ENCODE measurements around the gene ST3GAL3. TPM values are rescaled to one million over a fixed set of nuclear protein-coding genes. Genes with fewer than 3 reads are reported as not detected.

Gene ST3GAL3
- total and polyA plus RNA-seq, 2 of the 13 experiments (the other 11 are each of a cell fraction or from before 2014, with no cell fraction given): 5.1 to 8.1 TPM

DNA sequence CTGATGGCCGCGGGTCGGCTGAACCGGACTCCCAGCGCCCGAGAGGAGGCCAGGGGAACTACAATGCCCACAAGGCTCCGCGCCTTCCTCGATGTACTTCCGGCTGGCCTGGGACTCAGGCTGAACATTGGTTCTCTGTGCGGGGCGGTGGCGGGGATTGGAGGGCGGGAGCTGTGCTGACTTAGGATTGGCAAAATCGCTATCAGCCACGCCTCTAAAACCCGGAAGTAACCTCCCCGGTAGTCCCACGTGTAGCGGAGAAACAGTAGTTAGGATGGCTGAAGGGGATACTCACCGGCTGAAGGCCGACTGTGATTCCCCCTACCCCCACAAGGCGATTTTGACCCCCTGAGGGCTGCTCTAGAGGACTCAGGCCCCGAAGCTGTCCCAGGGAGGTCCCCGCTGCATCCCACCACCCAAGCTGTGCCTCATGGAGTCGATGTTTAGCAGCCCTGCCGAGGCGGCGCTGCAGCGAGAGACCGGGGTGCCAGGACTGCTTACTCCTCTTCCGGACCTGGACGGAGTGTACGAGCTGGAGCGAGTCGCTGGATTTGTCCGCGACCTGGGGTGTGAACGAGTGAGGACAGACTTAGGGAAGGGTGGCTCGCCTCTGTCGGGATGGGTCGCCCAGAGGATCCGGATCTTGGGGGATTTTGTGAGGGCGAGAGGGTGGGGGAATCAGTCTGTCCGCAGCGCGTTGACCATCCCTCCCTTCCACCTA, 262.6 kb downstream of the ST3GAL3 start, which contains the start of gene DPH2 (continued):
- TF ChIP-seq NRL (CRISPR knock-in tag; IDR thresholded peaks at IDR 0.05; ENCODE audit: borderline replicate concordance) (0 out of 2 replicates have a peak, but pooled peaks have one; percentile 63), HOXA7 (CRISPR knock-in tag; IDR thresholded peaks at IDR 0.05) (no peak), KLF15 (CRISPR knock-in tag; IDR thresholded peaks at IDR 0.05; ENCODE audit: borderline replicate concordance) (no peak), ZNF549 (CRISPR knock-in tag; IDR thresholded peaks at IDR 0.05) (no peak), CAMTA2 (CRISPR knock-in tag; IDR thresholded peaks at IDR 0.05; ENCODE audit: borderline replicate concordance) (no peak), JUNB (CRISPR knock-in tag; IDR thresholded peaks at IDR 0.05; ENCODE audit: borderline replicate concordance) (no peak), AHR (CRISPR knock-in tag; IDR thresholded peaks at IDR 0.05) (no peak), ZEB1 (IDR thresholded peaks at IDR 0.05; ENCODE audit: insufficient replicate concordance, low read depth) (no peak), CREM (IDR thresholded peaks at IDR 0.05) (peak; percentile 91), CREM (CRISPR knock-in tag; IDR thresholded peaks at IDR 0.05) (no peak), ZNF496 (CRISPR knock-in tag; IDR thresholded peaks at IDR 0.05; ENCODE audit: insufficient replicate concordance) (no peak), NR2F6 (IDR thresholded peaks at IDR 0.05) (no peak), NR2F6 (CRISPR knock-in tag; IDR thresholded peaks at IDR 0.05) (no peak), KAT8 (CRISPR knock-in tag; IDR thresholded peaks at IDR 0.05) (peak; percentile 84), ZNF713 (CRISPR knock-in tag; IDR thresholded peaks at IDR 0.05) (no peak)
- TF ChIP-seq, protein P1, sequence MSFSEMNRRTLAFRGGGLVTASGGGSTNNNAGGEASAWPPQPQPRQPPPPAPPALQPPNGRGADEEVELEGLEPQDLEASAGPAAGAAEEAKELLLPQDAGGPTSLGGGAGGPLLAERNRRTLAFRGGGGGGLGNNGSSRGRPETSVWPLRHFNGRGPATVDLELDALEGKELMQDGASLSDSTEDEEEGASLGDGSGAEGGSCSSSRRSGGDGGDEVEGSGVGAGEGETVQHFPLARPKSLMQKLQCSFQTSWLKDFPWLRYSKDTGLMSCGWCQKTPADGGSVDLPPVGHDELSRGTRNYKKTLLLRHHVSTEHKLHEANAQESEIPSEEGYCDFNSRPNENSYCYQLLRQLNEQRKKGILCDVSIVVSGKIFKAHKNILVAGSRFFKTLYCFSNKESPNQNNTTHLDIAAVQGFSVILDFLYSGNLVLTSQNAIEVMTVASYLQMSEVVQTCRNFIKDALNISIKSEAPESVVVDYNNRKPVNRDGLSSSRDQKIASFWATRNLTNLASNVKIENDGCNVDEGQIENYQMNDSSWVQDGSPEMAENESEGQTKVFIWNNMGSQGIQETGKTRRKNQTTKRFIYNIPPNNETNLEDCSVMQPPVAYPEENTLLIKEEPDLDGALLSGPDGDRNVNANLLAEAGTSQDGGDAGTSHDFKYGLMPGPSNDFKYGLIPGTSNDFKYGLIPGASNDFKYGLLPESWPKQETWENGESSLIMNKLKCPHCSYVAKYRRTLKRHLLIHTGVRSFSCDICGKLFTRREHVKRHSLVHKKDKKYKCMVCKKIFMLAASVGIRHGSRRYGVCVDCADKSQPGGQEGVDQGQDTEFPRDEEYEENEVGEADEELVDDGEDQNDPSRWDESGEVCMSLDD (CRISPR knock-in tag; IDR thresholded peaks at IDR 0.05; ENCODE audit: borderline replicate concordance): no peak
- TF ChIP-seq, protein P2, sequence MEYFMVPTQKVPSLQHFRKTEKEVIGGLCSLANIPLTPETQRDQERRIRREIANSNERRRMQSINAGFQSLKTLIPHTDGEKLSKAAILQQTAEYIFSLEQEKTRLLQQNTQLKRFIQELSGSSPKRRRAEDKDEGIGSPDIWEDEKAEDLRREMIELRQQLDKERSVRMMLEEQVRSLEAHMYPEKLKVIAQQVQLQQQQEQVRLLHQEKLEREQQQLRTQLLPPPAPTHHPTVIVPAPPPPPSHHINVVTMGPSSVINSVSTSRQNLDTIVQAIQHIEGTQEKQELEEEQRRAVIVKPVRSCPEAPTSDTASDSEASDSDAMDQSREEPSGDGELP (IDR thresholded peaks at IDR 0.05; ENCODE audit: borderline replicate concordance, low read depth): no peak
- TF ChIP-seq, protein P3, sequence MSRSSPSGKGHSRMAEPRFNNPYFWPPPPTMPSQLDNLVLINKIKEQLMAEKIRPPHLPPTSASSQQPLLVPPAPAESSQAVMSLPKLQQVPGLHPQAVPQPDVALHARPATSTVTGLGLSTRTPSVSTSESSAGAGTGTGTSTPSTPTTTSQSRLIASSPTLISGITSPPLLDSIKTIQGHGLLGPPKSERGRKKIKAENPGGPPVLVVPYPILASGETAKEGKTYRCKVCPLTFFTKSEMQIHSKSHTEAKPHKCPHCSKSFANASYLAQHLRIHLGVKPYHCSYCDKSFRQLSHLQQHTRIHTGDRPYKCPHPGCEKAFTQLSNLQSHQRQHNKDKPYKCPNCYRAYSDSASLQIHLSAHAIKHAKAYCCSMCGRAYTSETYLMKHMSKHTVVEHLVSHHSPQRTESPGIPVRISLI (CRISPR knock-in tag; IDR thresholded peaks at IDR 0.05; ENCODE audit: borderline replicate concordance): no peak
- TF ChIP-seq, protein P4, sequence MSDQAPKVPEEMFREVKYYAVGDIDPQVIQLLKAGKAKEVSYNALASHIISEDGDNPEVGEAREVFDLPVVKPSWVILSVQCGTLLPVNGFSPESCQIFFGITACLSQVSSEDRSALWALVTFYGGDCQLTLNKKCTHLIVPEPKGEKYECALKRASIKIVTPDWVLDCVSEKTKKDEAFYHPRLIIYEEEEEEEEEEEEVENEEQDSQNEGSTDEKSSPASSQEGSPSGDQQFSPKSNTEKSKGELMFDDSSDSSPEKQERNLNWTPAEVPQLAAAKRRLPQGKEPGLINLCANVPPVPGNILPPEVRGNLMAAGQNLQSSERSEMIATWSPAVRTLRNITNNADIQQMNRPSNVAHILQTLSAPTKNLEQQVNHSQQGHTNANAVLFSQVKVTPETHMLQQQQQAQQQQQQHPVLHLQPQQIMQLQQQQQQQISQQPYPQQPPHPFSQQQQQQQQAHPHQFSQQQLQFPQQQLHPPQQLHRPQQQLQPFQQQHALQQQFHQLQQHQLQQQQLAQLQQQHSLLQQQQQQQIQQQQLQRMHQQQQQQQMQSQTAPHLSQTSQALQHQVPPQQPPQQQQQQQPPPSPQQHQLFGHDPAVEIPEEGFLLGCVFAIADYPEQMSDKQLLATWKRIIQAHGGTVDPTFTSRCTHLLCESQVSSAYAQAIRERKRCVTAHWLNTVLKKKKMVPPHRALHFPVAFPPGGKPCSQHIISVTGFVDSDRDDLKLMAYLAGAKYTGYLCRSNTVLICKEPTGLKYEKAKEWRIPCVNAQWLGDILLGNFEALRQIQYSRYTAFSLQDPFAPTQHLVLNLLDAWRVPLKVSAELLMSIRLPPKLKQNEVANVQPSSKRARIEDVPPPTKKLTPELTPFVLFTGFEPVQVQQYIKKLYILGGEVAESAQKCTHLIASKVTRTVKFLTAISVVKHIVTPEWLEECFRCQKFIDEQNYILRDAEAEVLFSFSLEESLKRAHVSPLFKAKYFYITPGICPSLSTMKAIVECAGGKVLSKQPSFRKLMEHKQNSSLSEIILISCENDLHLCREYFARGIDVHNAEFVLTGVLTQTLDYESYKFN (CRISPR knock-in tag; conservative IDR thresholded peaks at IDR 0.05): no peak
- TF ChIP-seq, protein P5, sequence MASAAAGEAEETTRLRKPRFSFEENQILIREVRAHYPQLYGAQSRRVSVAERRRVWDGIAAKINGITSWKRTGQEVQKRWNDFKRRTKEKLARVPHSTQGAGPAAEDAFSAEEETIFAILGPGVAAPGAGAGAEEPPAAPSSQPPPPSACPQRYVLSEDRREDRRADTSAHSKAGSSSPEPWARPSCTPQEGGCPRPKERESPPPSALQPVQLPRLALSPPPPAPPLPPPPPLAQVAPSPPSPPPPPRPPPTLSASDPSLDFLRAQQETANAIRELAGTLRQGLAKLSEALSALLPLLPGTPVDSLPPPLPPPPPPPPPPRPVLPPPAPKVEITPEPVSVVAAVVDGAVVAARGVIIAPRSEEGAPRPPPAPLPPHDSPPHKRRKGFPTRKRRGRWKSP (CRISPR knock-in tag; IDR thresholded peaks at IDR 0.05): 0 out of 2 replicates have a peak, but pooled peaks have one; percentile 26

Data from HepG2 (cell line).